Measurements from ENCODE around the gene CA5B.
"Not testable (repeated sequence)": the region's sequence is repeated elsewhere in the genome, so short reads cannot be mapped to it uniquely, and the experiment has no call there.

The CA5B gene

GRCh38 chrX:15814771-15815365, 76.8 kb downstream of the CA5B start:
- DNase-seq (ENCODE audit: low read depth in 3 of 3) = no peak

DNA sequence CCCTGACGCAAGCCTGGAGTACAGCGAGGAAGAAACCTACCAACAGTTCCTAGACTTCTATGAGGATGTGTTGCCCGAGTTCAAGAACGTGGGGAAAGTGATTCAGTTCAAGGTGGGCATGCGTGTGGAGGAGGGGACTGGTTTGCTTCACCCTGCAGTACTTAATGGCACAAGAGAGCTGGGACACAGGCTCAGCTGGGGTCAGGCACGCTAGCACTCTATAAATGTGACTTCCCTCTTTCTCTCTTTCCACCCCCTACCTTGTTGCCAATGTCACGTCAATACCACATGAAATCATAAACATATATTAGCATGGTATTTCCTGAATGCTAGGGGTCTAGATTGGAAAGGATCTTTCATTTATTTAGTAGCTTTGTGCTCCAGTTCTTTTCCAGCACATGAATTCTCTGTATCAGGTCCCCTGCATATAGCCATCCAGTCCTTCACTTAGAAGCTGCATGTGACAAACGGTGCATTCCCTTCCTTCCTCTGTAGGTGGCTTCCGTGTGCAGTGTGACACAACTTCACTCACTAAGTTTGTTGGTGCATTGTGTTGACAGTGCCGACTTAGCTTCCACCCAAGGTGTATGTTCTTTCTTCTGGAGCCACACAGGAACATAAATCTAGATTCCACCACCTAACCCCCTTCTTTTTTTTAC, 77.8 kb downstream of the CA5B start:
- no peak for DNase-seq (ENCODE audit: low read depth in 3 of 3)

DNA sequence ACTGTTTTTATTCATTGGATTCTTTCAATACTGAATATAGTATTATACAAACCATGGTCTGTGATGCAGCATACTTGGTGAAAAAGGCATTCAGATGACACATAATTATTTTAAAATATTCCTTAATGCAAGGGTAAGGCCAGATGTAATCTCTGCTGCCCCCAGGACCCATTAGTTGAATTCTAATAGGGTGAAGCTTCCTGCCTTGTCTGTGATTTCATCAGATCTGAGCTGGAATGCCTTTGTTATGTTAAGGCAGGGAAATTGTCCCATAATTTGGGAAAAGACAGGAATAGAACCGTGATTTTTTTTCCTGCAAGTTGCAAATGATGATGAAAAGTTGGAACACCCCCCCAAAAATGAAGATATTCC, 78.4 kb downstream of the CA5B start:
- DNase-seq (ENCODE audit: low read depth in 3 of 3) = no peak

GRCh38 chrX:15816886-15817285, 78.8 kb downstream of the CA5B start:
- no peak for DNase-seq (ENCODE audit: low read depth in 3 of 3)

- no peak for DNase-seq (ENCODE audit: low read depth in 3 of 3)
These were observed 82.3 kb downstream of the CA5B start for GRCh38 chrX:15820106-15821073.

DNA sequence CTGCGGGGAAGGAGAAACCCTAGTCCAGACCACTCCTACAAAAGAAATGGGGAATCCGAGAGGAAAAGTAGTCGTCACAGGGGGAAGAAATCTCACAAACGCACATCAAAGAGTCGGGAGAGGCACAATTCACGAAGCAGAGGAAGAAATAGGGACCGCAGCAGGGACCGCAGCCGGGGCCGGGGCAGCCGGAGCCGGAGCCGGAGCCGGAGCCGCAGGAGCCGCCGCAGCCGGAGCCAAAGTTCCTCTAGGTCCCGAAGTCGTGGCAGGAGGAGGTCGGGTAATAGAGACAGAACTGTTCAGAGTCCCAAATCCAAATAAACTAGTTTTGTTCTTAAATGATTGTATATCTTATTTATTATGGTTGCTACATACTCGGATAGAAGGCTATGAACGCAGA, 84.9 kb downstream of the CA5B start:
- no peak for DNase-seq (ENCODE audit: low read depth in 3 of 3)

- DNase-seq (ENCODE audit: low read depth in 3 of 3) = no peak
These were observed 87.9 kb downstream of the CA5B start for GRCh38 chrX:15825936-15826335.

DNA sequence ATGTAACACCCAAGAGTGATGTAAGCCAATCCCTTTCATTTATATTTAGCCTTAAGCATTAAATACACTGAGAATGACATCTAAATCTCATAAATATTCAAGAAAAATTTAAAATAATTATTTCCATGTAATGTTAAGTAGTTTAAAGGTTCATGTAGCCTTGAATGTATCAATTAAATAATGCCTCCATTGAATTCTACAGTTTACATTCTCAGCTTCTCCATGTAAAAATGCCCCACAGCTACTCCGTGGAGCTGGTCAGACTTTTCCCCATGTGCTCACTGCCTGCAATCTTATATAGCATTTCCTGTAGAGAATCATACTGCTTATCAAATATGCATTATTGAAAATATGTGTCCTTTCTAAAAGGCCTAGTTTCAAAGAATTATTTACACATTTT, 91.1 kb downstream of the CA5B start:
- DNase-seq (ENCODE audit: low read depth in 3 of 3) = no peak

- not testable (repeated sequence) for DNase-seq (ENCODE audit: low read depth in 3 of 3)
These were observed 93.3 kb downstream of the CA5B start for GRCh38 chrX:15831347-15831746.

- DNase-seq (ENCODE audit: low read depth in 3 of 3) = no peak
These were observed 96.0 kb downstream of the CA5B start for GRCh38 chrX:15834053-15834452.

DNA sequence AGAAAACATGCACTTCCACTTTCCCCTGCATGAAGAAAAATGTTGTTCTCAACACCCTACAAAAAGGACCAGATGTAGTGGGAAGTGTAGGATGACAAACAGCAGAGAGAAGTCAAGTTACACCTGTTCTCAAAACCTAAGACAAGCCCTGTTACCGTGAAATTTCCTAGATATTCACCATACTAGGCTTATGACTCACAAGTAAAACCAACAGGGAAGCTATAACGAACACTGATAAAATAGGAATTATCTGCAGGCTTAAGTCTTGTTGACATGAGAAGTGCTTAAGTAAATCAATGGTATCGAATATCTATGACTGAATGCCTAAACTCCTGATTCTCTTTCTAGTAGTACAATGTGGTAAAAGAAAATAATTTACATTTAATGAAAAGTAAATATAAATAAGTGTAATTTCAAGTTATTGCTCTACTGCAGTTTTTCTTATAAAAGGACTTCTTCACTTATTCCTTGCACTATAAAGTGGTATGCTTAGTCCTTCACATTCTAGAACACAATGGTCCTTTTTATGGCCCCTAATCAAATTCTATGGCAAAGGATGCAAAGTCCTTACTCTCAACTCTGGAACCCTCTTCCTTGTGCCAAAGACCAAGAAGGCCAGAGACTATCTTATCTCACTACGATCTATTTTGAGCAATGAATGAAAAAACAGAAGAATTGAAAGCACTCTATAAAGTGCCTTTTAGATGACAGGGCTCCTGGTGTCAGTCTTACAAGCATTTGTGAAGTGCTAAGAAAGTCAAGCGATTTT, 96.9 kb downstream of the CA5B start:
- DNase-seq (ENCODE audit: low read depth in 3 of 3) = no peak

Measured in stimulated activated CD4-positive, alpha-beta T cell treated with anti-CD3 and anti-CD28 coated beads, TNF-alpha, amount 100 ng/mL, for 4 hours (primary cell).